Endometrial microvascular endothelial cells (primary cell): ENCODE results near the gene USP1. TPM values are rescaled to one million over a fixed set of nuclear protein-coding genes. Genes with fewer than 3 reads are reported as not detected.

Experiments used
- in situ Hi-C: cut with HindIII; loops from 2 replicates; pipeline ENCODE4 v1.10.0; 2017; ENCODE audit warnings: low sequenced_read_pairs, low pct_unique_long_range_greater_than_20kb; ENCODE audit errors: inconsistent ontology term
- total RNA-seq: library from RNA; depleted of rRNA; stranded (reverse); fragments of >200 nt; gene quantifications from one replicate; pipeline ENCODE4 v1.2.3, GENCODE V29; 2015; ENCODE audit errors: inconsistent ontology term

Gene USP1
- 32.3 TPM for total RNA-seq

GRCh38 chr1:62436466-62437272 lies at the start of gene USP1:
TSS of gene USP1 (plus strand) at chr1:62437049. CDS start at chr1:62439868, 2,819 bp downstream.
- in situ Hi-C loops, result loop anchor here (10.0 kb wide), 1 partner anchor 288 kb away; no protein-coding TSS in a partner anchor

GRCh38 chr1:62389531-62389930 lies 47.3 kb upstream of the USP1 start:
- in situ Hi-C loops, result no loop called here

- in situ Hi-C loops, result no loop called here
Measured at GRCh38 chr1:62390071-62390470, 46.8 kb upstream of the USP1 start.

- in situ Hi-C loops, result no loop called here
Measured at GRCh38 chr1:62391369-62391971, 45.4 kb upstream of the USP1 start.

- in situ Hi-C loops, result no loop called here
Measured at GRCh38 chr1:62392951-62393350, 43.9 kb upstream of the USP1 start.

- in situ Hi-C loops, result no loop called here
Measured at GRCh38 chr1:62394646-62395045, 42.2 kb upstream of the USP1 start.

- in situ Hi-C loops, result no loop called here
Measured at GRCh38 chr1:62395291-62395690, 41.6 kb upstream of the USP1 start.

- in situ Hi-C loops, result no loop called here
Measured at GRCh38 chr1:62396871-62397270, 40.0 kb upstream of the USP1 start.

GRCh38 chr1:62397301-62397700 lies 39.5 kb upstream of the USP1 start:
- in situ Hi-C loops, result no loop called here

- in situ Hi-C loops, result no loop called here
Measured at GRCh38 chr1:62398377-62398776, 38.5 kb upstream of the USP1 start.

GRCh38 chr1:62401034-62401760 lies 35.7 kb upstream of the USP1 start:
- in situ Hi-C loops, result no loop called here

GRCh38 chr1:62405247-62405646 lies 31.6 kb upstream of the USP1 start:
- in situ Hi-C loops, result no loop called here

GRCh38 chr1:62406576-62406975 lies 30.3 kb upstream of the USP1 start:
- in situ Hi-C loops, result no loop called here

- in situ Hi-C loops, result no loop called here
Measured at GRCh38 chr1:62407398-62408009, 29.3 kb upstream of the USP1 start.

GRCh38 chr1:62415687-62416086 lies 21.2 kb upstream of the USP1 start:
- in situ Hi-C loops, result no loop called here

- in situ Hi-C loops, result no loop called here
Measured at GRCh38 chr1:62417351-62417999, 19.4 kb upstream of the USP1 start.

GRCh38 chr1:62420214-62420613 lies 16.6 kb upstream of the USP1 start:
- in situ Hi-C loops, result no loop called here

GRCh38 chr1:62423580-62424242 lies 13.1 kb upstream of the USP1 start:
- in situ Hi-C loops, result no loop called here
